GM19455 (cell line): ENCODE measurements around the gene DUOXA1.
A peak's percentile ranks its signal among the peaks of the same experiment; 100 is the strongest.

ENCODE experiments used
- ATAC-seq: cut with Tn5 transposase; IDR thresholded peaks from one replicate; pipeline ENCODE4 v1.9.1; 2021; ENCODE audit not compliant: unreplicated experiment

DUOXA1 gene, protein sequence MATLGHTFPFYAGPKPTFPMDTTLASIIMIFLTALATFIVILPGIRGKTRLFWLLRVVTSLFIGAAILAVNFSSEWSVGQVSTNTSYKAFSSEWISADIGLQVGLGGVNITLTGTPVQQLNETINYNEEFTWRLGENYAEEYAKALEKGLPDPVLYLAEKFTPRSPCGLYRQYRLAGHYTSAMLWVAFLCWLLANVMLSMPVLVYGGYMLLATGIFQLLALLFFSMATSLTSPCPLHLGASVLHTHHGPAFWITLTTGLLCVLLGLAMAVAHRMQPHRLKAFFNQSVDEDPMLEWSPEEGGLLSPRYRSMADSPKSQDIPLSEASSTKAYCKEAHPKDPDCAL

DNA sequence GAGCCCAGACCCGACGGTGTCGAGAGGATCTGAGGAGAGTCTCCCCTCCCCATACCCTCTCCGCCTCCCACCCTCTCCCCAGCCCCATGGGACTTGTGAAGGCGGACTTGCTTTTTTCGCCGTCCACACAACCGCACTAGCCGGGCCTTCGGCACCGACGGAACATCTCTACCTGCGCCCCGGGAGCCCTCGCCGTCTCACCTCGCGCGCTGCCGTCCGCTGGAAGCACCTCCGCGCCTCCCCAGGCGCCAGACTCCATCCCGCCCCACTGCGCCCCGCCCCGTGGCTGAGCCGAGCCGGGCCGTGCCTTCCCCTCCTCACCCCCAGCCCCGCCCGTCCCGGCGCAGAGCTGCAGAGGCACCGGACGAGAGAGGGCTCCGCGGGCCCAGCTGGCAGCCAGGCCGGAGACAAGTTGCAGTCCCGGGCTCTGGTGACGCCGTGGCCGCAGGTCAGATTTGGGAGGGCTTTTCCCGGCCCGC, at the start of gene DUOXA1, which contains the start of gene DUOX1:
Gene DUOXA1 (minus strand): TSS at position 229 of the 479 bp plus-strand sequence. CDS start 6,865 bp downstream, outside the sequence.
Gene DUOX1 (plus strand): TSS at position 344 of the 479 bp plus-strand sequence. CDS start 1,973 bp downstream, outside the sequence.
- no peak for ATAC-seq

DNA sequence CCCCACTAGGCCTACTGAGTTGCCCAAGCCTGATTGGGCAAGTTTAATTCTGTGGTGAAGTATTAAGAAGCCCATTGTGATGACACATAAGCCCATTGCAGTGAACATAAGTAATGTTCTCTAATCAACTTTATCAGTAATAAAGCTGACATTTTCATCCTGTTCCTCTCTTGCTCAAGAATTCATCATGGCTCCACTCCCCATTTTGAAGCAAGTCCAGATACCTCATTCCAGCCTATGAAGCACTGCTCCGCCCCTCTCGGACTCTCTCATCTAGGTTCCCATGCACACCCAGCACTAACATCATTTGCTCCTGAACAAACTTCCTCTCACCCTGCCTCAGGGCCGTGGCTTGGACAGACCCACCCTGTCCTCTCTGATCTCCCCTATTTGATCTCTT, 47.6 kb upstream of the DUOXA1 start:
- no peak for ATAC-seq

- ATAC-seq: no peak
Observed at GRCh38 chr15:45174577-45174976, 44.9 kb upstream of the DUOXA1 start.

- ATAC-seq: no peak
Observed at GRCh38 chr15:45174069-45174468, 44.4 kb upstream of the DUOXA1 start.

DNA sequence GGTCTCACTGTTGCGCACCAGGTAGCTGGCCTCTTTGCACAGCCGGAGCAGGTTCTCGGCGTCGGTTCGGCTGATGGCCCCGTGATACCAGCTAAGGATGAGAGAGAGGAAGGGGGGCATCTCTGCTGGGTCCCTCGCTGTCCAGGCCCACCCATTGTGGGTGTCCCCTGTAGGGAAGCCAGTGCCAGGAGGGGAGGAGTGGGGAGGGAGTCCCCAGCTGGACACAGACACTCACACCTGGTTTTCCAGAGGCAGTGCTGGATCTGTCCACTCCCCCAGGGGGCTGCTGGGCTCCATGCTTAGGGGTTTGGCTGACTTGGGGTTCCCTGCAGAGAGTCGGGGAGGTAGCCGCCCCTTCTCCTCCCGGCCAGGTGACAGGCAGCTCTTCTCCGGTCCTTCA, 42.2 kb upstream of the DUOXA1 start:
- ATAC-seq: no peak

GRCh38 chr15:45169608-45170480, 40.2 kb upstream of the DUOXA1 start:
- no peak for ATAC-seq

DNA sequence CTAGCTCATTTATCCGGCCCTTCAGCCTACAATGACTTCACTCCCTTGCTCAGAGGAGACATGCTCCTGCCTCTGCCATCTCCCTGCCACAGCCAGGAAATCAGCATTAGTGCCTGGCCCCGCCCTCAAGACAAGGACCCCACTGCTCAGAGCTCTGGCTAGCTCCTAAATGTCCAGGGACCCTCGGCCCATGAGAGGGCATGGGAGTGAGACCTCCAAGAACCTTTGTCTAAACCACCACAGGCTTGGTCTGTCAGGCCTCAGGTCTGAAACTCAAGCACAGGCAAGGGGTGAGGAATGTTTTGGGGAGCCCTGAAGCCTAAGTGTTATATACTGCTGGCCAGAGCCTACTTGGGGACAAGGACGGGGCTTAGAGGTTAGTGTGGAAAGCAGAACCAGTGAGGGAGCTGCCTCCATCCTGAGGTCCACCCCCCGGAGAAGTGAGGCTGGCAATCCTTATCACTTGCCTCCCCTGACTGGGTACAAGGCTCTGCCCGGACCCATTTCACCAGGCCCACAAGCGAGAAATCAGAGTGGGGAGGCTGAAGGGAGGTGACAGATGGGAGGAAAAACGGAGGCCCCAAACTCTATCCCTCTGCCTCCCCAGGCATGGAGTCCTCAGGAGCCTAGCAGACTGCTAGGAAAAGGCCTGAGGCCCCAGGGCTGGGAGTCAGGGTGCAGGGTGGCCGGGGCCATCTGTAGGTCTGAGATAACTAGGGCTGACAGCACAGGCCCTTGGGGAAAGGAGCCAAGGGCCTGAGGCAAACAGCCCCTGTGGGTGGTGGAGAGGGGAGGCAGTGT, 39.3 kb upstream of the DUOXA1 start:
- no peak for ATAC-seq

- ATAC-seq: no peak
Observed at GRCh38 chr15:45168286-45168685, 38.6 kb upstream of the DUOXA1 start.

DNA sequence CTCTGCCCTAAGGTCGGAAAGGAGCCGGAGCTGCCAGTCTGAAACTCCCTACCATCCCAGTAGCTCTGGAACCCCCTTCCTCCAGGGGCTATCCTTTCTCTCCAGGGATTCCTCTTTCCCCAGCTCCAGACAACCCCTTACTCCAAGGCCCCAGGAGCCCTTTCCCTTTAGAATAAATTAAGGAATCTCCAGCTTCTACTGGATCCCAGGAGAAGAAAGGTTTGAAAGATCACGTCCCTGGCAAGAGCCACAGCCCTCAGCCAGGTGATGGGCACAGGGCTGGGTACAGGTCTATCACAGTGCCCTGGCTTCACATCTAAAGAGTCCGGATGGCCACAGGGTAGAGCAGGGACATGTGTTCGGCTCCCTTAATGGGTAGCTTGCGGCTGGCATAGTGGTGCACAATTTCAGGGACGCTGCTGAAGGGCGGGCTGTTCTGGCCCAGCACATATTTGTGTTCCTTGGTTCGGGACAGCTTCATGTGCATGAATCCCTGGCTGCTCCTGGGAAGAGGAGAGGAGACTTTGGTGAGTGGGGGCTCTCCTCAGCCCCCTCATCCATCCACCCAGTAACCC, 38.0 kb upstream of the DUOXA1 start:
- no peak for ATAC-seq

DNA sequence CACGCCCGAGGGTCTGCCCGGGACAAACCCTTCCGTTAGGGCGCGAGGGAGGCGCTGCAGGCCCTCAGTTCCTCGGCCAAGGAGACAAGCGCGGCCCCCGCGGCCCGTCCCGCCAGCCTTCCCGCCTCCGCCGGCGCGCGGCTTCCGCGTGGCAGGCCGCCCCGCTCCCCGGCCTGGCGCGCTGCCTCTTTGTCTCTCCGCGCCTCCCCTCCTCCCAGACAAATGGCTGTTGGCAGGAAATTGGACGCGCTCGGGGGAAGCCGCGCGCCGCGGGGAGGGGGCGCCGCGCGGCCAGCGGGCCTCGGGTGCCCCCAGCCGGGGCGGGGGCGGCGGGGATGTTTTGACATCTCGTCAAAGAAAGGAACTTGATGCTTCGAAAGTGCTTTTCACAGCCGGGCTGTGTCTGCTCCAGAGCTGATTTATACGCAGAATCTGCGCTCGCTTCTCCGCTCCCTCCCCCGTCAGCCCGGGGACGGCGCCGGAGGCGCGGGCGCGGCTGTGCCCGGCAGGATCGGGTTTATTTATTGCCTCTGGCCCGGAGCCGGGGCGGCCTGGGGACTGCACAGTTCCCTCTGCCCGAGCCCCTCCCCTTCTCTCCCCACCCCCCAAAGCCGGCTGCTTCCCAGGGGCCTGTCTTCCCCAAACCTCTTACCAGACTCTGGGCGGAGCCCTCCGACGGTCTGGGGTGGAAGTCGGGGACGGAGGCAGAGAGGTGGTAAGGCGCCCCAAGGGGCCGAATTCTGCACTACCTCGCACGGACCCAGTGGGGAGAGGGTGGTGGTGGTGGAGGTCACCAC, 37.4 kb upstream of the DUOXA1 start:
- peak; percentile 92 for ATAC-seq

GRCh38 chr15:45165536-45165935, 35.9 kb upstream of the DUOXA1 start:
- no peak for ATAC-seq

DNA sequence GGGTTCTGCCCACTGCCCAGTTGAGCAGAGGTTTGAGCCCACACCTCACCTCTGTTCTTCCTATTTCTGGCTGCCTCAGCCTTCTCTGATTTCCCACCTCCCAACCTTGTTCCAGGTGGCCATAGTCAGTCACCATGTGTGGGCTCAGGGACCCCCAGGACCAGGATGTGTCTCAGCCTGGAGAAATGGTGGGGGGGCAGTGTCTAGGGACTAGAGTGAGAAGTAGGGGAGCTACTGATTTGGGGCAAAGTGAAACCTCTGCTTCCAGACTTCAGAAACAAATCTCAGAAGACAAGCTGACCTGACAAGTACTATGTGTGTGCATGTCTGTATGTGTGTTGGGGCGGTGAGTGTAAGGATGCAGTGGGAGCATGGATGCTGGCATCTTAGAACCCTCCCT, 35.2 kb upstream of the DUOXA1 start:
- ATAC-seq: no peak

GRCh38 chr15:45163508-45163856, 33.8 kb upstream of the DUOXA1 start:
- ATAC-seq: no peak

DNA sequence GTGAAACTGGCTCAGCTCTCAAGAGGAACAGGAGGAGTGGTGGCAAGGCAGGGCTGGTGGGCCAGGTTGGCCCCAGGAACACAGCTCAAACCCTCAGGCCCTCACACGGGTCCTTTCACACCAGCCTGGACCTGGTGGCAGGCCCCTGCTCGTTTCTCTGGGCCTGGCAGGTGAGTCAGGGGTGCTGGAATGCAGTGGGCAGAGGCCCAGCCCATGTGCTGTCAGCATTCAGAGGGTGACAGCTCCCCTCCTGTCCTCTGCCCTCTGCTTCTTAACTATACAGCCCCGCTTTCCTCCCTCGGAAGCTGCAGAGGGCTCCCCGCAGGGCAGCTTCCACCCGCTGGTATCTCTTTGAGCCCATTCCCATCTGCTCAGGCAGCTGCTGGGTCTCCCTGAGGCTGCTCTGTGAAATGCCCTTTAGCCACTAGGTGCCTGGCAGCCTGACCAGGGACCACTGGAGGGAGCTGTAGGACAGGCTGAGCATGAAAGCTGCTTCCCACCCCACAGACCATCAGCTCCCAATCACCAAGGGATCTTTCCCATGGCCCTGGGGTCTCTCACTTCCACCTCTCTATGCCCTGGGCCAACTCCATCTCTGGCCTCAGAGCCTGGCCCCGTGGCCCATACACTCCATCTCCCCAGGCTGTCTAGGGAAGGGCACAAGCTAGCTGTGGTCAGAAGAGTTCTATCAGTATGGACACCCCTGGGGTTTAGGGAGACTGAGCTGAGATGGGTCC, 33.3 kb upstream of the DUOXA1 start:
- peak; percentile 39 for ATAC-seq

- ATAC-seq: no peak
Observed at GRCh38 chr15:45161666-45162065, 32.0 kb upstream of the DUOXA1 start.

DNA sequence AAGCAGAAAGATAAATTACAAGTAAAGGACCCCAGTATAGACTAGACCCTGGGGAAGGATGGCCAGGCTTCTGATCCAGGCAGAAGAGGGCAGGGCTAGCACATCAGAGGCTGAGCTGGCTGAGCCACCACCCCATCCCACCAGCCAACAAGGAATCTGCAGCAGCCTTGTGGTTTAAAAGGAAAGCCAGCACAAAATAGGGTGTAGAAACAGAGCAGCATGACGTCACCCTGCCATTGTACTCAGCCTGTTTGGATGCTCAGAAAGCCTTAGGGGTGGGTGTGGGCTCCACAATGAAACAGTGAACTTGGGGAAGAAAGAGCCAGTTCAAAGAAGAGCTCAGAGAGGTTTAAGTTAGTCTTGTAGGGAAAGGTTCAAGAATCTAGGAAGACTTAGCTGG, 28.3 kb upstream of the DUOXA1 start:
- ATAC-seq: no peak

GRCh38 chr15:45156744-45157455, 27.2 kb upstream of the DUOXA1 start:
- ATAC-seq: no peak

- no peak for ATAC-seq
Observed at GRCh38 chr15:45155739-45156138, 26.1 kb upstream of the DUOXA1 start.
